RWPE2 (cell line): ENCODE data around the gene GALNT18.

Experiments used
- ATAC-seq: fragments of 200-7000 bp; cut with Tn5 transposase; 3 replicates; pipeline ENCODE4 v1.9.1; 2021; ENCODE audit warnings: low read depth
- DNase-seq: peaks from one replicate; pipeline ENCODE4 v3.0.0-alpha.2; 2020; ENCODE audit warnings: low spot score
- H3K27ac ChIP-seq: fragments of 450-650 bp; 2 replicates; pipeline ENCODE4 v1.5.1; 2017; ENCODE audit warnings: mild to moderate bottlenecking; ENCODE audit not compliant: poor library complexity, severe bottlenecking
- H3K27me3 ChIP-seq: fragments of 250-450 bp; sonication (Bioruptor Pico); 2 replicates; pipeline ENCODE4 v1.5.1; 2021; ENCODE audit warnings: mild to moderate bottlenecking, moderate library complexity; ENCODE audit not compliant: insufficient read depth, poor library complexity, severe bottlenecking
- H3K36me3 ChIP-seq: fragments of 250-450 bp; sonication (Bioruptor Pico); 2 replicates; pipeline ENCODE4 v1.5.1; 2020; ENCODE audit warnings: low read depth, mild to moderate bottlenecking, moderate library complexity
- H3K4me1 ChIP-seq: fragments of 250-450 bp; sonication (Bioruptor Pico); 2 replicates; pipeline ENCODE4 v1.5.1; 2021; ENCODE audit warnings: mild to moderate bottlenecking, moderate library complexity; ENCODE audit not compliant: insufficient read depth, poor library complexity, severe bottlenecking
- H3K4me3 ChIP-seq: fragments of 250-450 bp; sonication (Bioruptor Pico); 2 replicates; pipeline ENCODE4 v1.5.1; 2021; ENCODE audit warnings: mild to moderate bottlenecking, moderate library complexity; ENCODE audit not compliant: severe bottlenecking
- H3K9me3 ChIP-seq: fragments of 250-450 bp; sonication (Bioruptor Pico); 2 replicates; pipeline ENCODE4 v1.5.1; 2021; ENCODE audit warnings: mild to moderate bottlenecking, moderate library complexity; ENCODE audit not compliant: severe bottlenecking
- TF ChIP-seq, protein P1 (sequence below): fragments of 450-650 bp; IDR thresholded peaks from one replicate; pipeline ENCODE4 v1.5.1; 2017; ENCODE audit warnings: mild to moderate bottlenecking, moderate library complexity; ENCODE audit not compliant: poor library complexity, severe bottlenecking

Gene GALNT18

DNA sequence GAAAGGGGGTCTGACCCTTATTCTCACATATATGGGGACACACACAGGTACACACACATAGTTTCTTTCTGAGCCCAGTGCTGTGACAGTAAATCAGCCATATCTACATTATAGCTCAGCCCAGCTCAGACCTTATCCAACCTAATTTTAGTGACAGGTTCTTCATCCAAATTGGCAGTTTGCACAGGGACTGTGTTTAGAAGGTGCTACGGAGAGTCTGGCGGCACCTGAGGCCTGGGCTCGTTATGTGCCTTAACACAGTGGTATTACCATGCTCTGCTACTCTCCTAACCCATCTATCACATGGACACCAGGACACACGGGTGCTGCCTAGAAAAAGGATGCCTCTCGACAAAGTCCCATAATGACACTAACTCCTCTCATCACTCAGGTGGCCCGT, 109.3 kb downstream of the GALNT18 start:
- Histone ChIP-seq H3K4me1 (no peaks in the 10 kb centered on the region), H3K9me3 (no peaks in the 10 kb centered on the region), H3K27me3 (no peaks in the 10 kb centered on the region), H3K27ac (no peak overlapping the region), H3K4me3 (no peak overlapping the region), H3K36me3 (no peaks in the 10 kb centered on the region)
- DNase-seq (no peak), ATAC-seq (no peak)
- TF ChIP-seq, protein P1, sequence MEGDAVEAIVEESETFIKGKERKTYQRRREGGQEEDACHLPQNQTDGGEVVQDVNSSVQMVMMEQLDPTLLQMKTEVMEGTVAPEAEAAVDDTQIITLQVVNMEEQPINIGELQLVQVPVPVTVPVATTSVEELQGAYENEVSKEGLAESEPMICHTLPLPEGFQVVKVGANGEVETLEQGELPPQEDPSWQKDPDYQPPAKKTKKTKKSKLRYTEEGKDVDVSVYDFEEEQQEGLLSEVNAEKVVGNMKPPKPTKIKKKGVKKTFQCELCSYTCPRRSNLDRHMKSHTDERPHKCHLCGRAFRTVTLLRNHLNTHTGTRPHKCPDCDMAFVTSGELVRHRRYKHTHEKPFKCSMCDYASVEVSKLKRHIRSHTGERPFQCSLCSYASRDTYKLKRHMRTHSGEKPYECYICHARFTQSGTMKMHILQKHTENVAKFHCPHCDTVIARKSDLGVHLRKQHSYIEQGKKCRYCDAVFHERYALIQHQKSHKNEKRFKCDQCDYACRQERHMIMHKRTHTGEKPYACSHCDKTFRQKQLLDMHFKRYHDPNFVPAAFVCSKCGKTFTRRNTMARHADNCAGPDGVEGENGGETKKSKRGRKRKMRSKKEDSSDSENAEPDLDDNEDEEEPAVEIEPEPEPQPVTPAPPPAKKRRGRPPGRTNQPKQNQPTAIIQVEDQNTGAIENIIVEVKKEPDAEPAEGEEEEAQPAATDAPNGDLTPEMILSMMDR = no peak

DNA sequence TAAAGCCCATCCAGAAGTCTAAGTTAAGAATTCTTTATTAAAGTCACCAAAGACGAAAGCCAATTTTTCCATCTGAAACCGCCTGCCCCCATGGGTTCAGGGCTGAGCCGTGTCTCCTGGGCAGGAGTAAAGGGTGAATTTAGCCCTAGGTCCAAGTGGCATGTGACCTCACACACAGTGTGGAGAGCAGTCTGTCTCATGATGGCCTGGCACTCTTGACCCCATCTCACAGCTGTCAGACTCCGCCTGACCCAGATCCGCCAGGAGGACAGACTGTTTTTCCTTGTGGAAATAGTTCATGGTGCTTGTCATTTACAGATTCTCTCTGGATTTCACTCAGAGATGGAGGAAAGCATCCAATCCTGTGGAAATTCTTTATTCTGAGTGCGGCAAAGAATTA, 109.7 kb downstream of the GALNT18 start:
- H3K4me3 ChIP-seq = no peak overlapping the region
- no peak for DNase-seq
- H3K36me3 ChIP-seq = no peaks in the 10 kb centered on the region
- TF ChIP-seq, protein P1 = no peak
- no peaks in the 10 kb centered on the region for H3K4me1 ChIP-seq
- H3K27ac ChIP-seq = no peak overlapping the region
- ATAC-seq = no peak
- no peaks in the 10 kb centered on the region for H3K27me3 ChIP-seq
- no peaks in the 10 kb centered on the region for H3K9me3 ChIP-seq

DNA sequence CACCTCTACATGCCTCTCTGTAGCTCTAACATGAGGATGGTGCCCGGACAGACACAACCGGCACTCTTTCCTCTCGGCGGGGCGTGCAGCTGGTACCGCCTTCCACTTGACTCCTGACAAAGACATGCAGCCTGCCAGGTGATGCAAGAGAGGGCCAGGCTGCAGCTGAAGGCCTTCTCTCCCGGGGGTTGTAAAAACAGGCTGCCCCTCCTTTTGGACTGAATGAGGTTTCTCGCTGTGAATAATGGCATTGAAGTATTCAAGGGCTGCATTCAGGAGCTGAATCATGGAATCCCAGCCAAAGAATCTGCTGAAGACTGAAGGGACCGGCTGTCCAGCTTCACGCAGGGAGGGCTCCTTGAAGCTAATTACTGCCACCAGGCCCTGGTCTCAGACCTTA, 110.9 kb downstream of the GALNT18 start:
- Histone ChIP-seq H3K27ac (no peak overlapping the region), H3K9me3 (no peaks in the 10 kb centered on the region), H3K27me3 (no peaks in the 10 kb centered on the region), H3K4me3 (no peak overlapping the region), H3K4me1 (no peaks in the 10 kb centered on the region), H3K36me3 (no peaks in the 10 kb centered on the region)
- DNase-seq (no peak), ATAC-seq (no peak)
- TF ChIP-seq, protein P1 = no peak

DNA sequence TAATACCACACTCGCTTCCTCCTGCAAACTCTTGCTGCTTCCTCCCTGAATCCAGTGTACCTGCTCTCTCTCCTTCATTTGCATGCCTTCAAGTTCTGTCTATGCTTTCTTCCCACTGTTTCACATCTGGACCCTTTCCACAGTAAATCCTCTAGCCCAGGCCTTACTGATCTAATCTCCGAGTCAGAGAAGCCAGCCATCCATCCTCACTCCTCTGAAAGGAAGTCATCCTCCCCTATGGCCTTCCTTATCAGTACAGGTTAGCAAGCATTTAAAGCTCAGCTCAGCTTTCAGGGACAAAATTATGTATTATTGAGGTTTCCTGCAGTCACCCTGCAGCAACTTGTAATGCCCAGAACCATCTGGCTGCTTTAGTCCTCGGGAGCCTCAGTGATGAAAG, 116.1 kb downstream of the GALNT18 start:
- DNase-seq = no peak
- Histone ChIP-seq H3K36me3 (no peaks in the 10 kb centered on the region), H3K4me1 (no peaks in the 10 kb centered on the region), H3K9me3 (no peaks in the 10 kb centered on the region), H3K27me3 (no peaks in the 10 kb centered on the region), H3K4me3 (no peak overlapping the region), H3K27ac (no peak overlapping the region)
- ATAC-seq = no peak
- TF ChIP-seq, protein P1 = no peak

DNA sequence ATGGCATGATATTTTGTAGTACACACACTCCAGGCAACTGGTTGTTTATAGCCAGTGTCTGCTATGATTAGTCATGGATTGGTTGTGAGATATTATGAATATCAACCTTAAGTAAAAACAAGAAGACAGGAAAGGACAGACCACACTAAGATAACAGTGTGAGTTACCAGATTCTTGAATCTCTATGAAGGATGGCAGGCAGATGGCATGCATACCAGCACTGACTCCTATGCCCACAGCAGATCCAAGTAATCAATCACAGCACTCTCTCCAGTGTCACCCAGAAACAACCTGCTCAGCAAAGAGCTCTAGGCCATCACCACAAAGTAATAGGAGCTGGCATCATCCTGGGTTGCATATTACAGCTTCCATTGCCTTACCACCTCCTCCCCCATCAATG, 116.6 kb downstream of the GALNT18 start:
- H3K9me3 ChIP-seq = no peaks in the 10 kb centered on the region
- no peaks in the 10 kb centered on the region for H3K4me1 ChIP-seq
- H3K27ac ChIP-seq = no peak overlapping the region
- ATAC-seq (0 out of 3 replicates have a peak, but pooled peaks have one; percentile 21), DNase-seq (no peak)
- TF ChIP-seq, protein P1 = no peak
- H3K36me3 ChIP-seq = no peaks in the 10 kb centered on the region
- no peak overlapping the region for H3K4me3 ChIP-seq
- H3K27me3 ChIP-seq = no peaks in the 10 kb centered on the region
